Endothelial cell of hepatic sinusoid (primary cell): ENCODE measurements around the gene PLEKHA5.
"Not testable (repeated sequence)": the region's sequence is repeated elsewhere in the genome, so short reads cannot be mapped to it uniquely, and the experiment has no call there.

Experiments used
- in situ Hi-C: cut with HindIII; loops from 2 replicates; pipeline ENCODE4 v1.10.0; 2017; ENCODE audit warnings: low sequenced_read_pairs

Gene PLEKHA5

GRCh38 chr12:19223695-19224094 lies 94.2 kb downstream of the PLEKHA5 start:
- in situ Hi-C loops = no loop called here

GRCh38 chr12:19224746-19225145 lies 95.2 kb downstream of the PLEKHA5 start:
- in situ Hi-C loops = no loop called here

DNA sequence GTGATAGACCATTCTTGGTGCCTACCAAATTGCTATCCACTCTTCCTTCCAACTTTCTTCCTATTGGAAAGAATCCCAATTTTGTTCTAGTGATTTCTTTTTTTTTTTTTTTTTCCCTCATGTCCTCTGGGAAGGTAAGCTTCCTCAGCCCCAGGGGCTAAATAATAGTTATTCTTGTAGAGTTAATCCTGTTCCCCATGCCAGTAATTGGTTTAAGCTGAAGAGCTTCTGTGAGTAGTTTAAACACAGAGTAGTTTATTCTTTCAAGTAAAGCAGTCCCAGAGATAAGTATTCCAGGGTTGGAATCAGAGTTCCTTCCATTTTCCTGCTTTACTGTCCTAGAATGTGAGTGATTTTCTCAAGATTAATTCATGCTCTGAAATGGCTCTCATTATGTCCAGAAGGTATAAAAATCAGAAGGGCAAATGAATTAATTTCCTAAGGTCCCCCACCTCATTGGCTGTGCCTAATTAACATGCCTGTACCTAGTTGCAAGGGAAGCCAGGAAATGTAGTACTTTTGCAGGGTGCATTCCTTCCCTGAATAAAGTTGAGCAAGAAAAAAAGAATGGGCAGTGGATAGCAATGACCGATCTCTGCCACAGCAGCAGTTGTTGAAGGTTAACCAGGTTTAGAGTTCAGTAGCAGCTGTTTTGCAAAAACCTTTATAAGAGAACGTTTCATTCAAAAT lies 97.8 kb downstream of the PLEKHA5 start:
- in situ Hi-C loops = no loop called here

DNA sequence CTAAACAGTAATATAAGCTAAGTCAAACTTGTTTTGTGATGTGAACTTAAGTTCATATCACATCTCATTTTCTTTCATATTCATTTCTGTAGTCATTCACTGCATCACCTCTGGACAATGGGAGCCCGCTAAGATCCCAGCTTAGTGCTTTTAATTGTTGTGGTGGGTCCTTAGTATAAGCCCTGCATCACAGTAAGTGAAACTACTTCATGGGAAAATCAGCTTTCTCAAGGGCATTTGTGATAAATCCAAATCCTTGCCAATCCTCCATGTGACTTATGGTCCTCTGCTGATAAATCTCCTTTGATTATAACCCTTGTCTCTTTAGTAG lies 98.3 kb downstream of the PLEKHA5 start:
- in situ Hi-C loops = no loop called here

GRCh38 chr12:19229021-19229420 lies 99.5 kb downstream of the PLEKHA5 start:
- in situ Hi-C loops = not testable (repeated sequence)

DNA sequence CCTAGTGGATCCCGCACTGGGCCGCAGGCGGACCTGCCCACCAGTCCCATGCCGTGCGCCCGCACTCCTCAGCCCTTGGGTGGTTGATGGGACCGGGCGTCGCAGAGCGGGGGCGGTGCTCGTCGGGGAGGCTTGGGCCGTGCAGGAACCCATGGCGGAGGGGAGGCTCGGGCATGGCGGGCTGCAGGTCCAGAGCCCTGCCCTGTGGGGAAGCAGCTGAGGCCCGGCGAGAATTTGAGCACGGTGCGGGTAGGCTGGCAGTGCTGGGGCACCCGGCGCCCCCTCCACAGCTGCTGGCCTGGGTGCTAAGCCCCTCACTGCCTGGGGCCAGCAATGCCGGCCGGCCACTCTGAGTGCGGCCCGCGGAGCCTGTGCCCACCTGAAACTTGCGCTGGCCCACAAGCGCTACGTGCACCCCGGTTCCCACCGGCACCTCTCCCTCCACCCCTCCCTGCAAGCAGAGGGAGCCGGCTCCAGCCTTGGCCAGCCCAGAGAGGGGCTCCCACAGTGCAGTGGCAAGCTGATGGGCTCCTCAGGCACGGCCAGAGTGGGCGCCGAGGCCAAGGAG lies 100.8 kb downstream of the PLEKHA5 start:
- in situ Hi-C loops = no loop called here

- in situ Hi-C loops = no loop called here
Observed at GRCh38 chr12:19230896-19231295, 101.4 kb downstream of the PLEKHA5 start.

DNA sequence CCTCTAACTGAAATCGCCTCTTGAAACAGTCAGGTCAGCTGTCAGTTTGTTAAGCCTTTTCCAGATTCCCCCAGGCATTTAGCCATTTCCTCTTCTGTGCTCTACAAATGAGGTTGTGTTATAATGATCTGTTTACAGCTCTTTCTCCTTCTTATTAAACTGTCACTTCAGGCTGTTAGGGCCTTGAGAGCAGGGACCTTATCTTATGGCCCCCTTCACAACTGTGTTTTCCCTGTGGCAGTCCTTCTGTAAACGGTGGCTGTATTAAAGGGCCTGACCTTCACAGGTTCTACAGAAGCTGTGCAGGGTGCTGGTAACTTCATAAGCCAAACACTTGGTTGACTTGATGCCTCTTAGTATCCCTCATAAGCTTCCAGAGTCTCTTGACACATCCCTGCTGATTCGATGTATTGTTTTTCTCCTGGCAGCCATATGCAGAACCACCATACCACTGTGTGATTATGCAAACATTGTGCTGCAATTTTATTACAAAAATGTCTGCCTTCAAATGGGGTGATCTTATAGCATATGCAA lies 104.7 kb downstream of the PLEKHA5 start:
- in situ Hi-C loops = no loop called here

DNA sequence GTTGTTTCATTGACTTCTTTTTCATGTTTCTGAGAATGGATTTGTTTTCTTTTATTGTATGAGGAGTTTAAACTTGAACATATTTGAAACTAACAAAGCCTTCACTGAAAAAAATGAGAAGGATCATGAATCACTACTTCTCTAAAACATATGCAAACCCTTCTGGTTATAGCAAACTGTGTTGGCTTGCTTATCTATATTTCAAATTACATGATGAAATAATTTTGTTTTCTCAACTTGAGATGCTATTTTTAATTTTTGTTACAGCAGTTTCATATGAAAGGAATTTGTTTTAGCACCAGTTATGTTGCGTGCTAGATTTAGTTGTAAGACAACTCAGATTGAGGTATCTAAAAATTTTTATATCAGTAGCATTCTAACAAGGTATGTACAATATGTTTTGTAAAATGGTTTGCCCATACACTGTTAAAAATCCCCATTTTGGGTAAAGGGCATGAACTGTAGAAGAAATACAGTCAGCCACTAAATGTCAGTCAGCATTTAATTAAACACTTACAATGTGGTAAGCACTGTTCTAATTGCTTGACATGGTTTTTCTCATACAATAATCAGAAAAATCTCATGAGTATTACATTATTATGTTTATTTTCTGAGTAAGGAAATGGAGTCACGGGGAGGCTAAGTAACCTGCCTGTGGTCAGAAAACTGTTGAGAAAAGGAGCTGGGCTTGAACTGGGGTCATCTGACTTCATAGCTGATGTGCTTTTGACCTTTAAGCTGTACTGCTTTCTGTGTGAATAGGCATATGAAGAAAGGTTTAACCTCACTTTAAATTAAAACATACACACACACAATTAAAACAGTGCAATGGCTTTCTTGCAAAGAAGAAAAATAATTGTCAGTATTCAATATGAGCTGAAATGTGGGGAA lies 105.7 kb downstream of the PLEKHA5 start:
- in situ Hi-C loops = no loop called here

GRCh38 chr12:19236656-19237055 lies 107.1 kb downstream of the PLEKHA5 start:
- in situ Hi-C loops = no loop called here

DNA sequence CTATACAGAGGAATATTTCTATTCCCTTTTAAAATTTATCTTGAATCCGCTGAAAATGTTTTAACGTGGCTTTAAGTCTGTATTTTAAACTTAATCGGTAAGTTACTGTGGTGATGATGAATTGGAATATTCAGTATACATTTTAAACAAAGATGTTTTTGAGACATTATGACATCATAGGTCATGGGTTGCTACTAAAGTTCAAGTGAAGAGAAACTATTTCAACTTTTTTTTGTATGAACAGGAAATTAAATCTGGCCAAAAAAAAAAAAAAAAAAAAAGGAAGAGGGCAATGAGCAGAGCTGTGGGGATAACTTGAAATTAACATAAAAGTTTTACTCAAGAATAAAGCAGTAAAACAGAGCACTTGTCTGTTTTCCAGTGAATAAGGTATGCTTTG lies 109.0 kb downstream of the PLEKHA5 start:
- in situ Hi-C loops = no loop called here

DNA sequence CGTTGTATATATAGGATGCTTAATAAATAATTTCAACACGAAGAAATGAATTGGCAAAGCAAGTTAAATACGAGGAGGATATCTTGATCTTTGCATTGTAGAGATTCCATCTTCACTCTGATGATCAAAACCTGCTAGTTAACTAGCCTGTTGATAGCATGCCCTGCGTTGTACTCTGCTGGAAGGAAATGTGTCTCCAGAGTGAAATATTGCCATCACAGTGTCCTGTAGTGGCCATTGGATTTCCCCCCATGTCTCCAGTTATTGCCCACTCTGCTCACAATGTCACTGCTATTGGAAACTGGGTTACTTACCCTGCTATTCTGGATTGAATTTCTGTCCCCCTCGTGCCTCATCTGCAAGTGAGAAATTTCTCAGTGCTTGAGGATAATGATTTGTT lies 109.6 kb downstream of the PLEKHA5 start:
- in situ Hi-C loops = no loop called here

- in situ Hi-C loops = no loop called here
Observed at GRCh38 chr12:19239616-19240234, 110.2 kb downstream of the PLEKHA5 start.

DNA sequence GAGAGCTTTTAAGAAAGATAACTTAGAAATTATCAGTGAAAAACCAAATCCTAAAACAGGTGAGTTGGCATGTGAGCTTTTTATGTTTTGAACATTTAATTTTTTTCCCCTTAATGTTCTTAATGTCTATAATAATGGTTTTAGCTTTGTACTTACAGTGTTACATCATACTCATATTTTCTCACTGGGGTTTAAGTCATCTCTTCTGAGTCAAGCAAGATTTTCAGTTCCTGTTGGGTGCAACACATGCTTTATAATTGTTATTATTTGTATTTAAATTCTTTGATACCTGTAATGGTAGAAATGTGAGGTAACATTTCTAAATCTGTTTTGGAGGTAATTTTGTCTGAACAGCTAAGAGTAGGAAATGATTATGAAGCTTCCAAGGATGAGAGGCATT lies 113.0 kb downstream of the PLEKHA5 start:
- in situ Hi-C loops = no loop called here

- in situ Hi-C loops = no loop called here
Observed at GRCh38 chr12:19243551-19243950, 114.0 kb downstream of the PLEKHA5 start.

- in situ Hi-C loops = no loop called here
Observed at GRCh38 chr12:19244312-19244711, 114.8 kb downstream of the PLEKHA5 start.

DNA sequence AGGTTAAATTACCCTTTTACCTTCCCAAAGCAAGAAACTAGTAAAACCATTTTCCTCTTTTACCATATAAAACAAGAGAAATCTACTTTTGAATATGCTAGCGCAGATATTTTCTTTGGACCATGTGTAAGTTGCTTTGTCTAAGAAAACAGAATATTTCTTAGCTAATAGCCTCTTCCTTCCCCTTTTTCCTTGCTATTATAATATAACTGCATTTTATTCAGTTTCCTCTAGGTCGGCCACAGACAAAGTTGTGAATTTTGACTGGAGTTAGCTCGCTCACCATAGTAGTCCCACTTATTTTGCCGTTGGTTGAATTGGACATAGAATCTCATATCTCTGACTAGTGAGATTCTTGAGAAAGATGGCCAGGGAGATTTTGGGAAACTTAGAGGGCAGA lies 115.6 kb downstream of the PLEKHA5 start:
- in situ Hi-C loops = no loop called here

DNA sequence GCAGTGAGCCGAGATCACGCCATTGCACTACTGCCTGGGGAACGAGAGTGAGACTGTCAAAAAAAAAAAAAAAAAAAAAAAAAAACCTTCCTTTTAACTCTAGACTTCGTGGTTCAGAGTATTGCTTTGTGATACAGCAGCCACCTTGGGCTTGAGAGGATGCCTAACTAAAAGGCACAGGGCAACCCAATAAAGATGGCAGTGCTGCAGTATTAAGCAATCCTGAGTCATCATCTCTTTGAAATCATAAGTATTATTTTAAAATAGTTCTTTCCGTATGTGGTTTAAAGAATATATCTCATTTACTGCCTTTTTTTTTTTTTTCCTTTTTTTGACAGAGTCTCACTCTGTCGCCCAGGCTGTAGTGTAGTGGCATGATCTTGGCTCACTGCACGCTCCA lies 116.1 kb downstream of the PLEKHA5 start:
- in situ Hi-C loops = no loop called here

DNA sequence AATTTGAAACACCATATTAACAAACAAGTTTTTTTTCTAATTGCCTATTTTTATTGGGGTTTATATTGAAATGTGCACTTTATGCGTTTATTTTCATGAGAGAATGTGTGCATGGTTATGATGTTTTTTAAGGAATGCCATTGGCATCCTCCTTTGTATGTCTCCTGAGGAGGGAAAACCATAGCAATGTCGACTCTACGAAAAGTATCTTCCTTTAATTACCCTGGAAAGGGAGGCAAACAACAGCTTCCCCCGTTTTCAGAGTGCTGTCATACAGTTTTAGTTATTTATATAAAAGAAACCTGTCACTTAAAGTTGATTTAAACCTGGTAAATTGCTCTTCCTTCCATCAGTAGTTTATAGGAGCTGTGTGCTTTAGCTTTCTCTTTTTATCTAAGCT lies 117.4 kb downstream of the PLEKHA5 start:
- in situ Hi-C loops = no loop called here

DNA sequence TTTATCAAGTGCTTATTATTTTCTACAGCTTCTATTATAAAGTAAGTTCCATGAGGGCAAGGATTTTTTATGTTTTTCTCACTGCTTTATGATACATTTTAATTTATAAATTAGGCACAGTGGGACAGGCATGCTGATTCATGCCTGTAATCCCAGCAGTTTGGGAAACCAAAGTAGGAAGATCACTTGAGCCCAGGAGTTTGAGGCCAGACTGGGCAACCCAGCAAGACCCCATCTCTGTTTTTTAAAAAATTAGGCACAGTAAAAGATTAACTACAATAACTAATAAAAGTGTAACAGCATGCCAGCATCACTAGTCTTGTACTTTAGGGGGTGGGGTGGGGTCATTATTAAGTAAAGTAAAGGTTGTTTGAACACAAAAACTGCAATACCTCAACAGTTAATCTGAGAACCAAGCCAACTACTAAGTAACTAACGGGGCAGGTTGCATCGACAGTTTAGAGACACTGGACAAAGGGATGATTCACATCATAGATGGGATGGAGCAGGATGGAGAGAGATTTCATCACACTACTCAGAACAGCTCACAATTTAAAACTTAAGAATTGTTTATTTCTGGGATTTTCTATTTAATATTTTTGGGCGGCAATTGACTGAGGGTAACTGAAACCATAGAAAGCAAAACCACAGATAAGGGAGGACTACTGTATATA lies 119.5 kb downstream of the PLEKHA5 start:
- in situ Hi-C loops = no loop called here
